ENCODE data around the gene TECPR2. TPM values are rescaled to one million over a fixed set of nuclear protein-coding genes. Genes with fewer than 3 reads are reported as not detected.

TECPR2 gene
- total and polyA plus RNA-seq, 2 of the 13 experiments (the other 11 are each of a cell fraction or from before 2014, with no cell fraction given), result 3.5 to 5.7 TPM

- peak; percentile 39 for TF ChIP-seq ZEB1 (IDR thresholded peaks at IDR 0.05; ENCODE audit: insufficient replicate concordance, low read depth)
- no peak for TF ChIP-seq ZNF335 (CRISPR knock-in tag; IDR thresholded peaks at IDR 0.05)
- peak; percentile 80; the same call in 1 of the 2 replicates for TF ChIP-seq ZNF709 (CRISPR knock-in tag; IDR thresholded peaks at IDR 0.05)
- no peak for TF ChIP-seq FOXO4 (CRISPR knock-in tag; conservative IDR thresholded peaks at IDR 0.05)
- 0 out of 2 replicates have a peak, but pooled peaks have one; percentile 52 for TF ChIP-seq IRF9 (CRISPR knock-in tag; IDR thresholded peaks at IDR 0.05; ENCODE audit: borderline replicate concordance)
- TF ChIP-seq ZNF550 (CRISPR knock-in tag; IDR thresholded peaks at IDR 0.05; ENCODE audit: borderline replicate concordance), result no peak
- no peak for TF ChIP-seq NFE2 (CRISPR knock-in tag; IDR thresholded peaks at IDR 0.05)
- TF ChIP-seq ZBTB39 (CRISPR knock-in tag; IDR thresholded peaks at IDR 0.05), result no peak
- TF ChIP-seq ZNF296 (CRISPR knock-in tag; conservative IDR thresholded peaks at IDR 0.05), result no peak
- TF ChIP-seq FOXP4 (CRISPR knock-in tag; IDR thresholded peaks at IDR 0.05), result peak; percentile 45; the same call in 1 of the 2 replicates
- TF ChIP-seq ATF6 (CRISPR knock-in tag; conservative IDR thresholded peaks at IDR 0.05), result no peak
- 0 out of 2 replicates have a peak, but pooled peaks have one; percentile 13 for TF ChIP-seq BCL3 (CRISPR knock-in tag; IDR thresholded peaks at IDR 0.05)
- no peak for TF ChIP-seq BHLHE40 (IDR thresholded peaks at IDR 0.05; ENCODE audit: low read length)
- peak; percentile 53; the same call in 1 of the 2 replicates for TF ChIP-seq ZFX (CRISPR knock-in tag; IDR thresholded peaks at IDR 0.05; ENCODE audit: low read depth)
- no peak for TF ChIP-seq ZNF773 (CRISPR knock-in tag; IDR thresholded peaks at IDR 0.05; ENCODE audit: borderline replicate concordance)
- peak; percentile 55 for TF ChIP-seq POGZ (CRISPR knock-in tag; IDR thresholded peaks at IDR 0.05)
- no peak for TF ChIP-seq ZNF17 (CRISPR knock-in tag; IDR thresholded peaks at IDR 0.05)
- TF ChIP-seq THAP11 (CRISPR knock-in tag; IDR thresholded peaks at IDR 0.05), result peak; percentile 91
- TF ChIP-seq GABPA (IDR thresholded peaks at IDR 0.05; ENCODE audit: low read depth, low read length), result no peak
- peak; percentile 35; the same call in 1 of the 2 replicates for TF ChIP-seq GABPA (CRISPR knock-in tag; IDR thresholded peaks at IDR 0.05; ENCODE audit: low read depth)
Observed at GRCh38 chr14:102319351-102320032, 43.2 kb upstream of the TECPR2 start, which contains the start of gene ZNF839 (continued).
